Urinary bladder (tissue), 4 donors: ENCODE data around the gene NCF4. TPM values are rescaled to one million over a fixed set of nuclear protein-coding genes. Genes with fewer than 3 reads are reported as not detected.

ENCODE experiments used
- DNase-seq: peaks from one replicate; pipeline ENCODE4 v3.0.0-alpha.2; 2015; ENCODE audit errors: extremely low spot score
- H3K27ac ChIP-seq: one replicate; pipeline ENCODE4 v1.5.1; 2013; ENCODE audit warnings: low read depth, mild to moderate bottlenecking, moderate library complexity
- H3K36me3 ChIP-seq: one replicate; pipeline ENCODE4 v1.6.1; 2013; ENCODE audit warnings: mild to moderate bottlenecking, moderate library complexity; ENCODE audit not compliant: insufficient read depth
- H3K4me1 ChIP-seq: one replicate; pipeline ENCODE4 v1.6.1; 2013; ENCODE audit warnings: mild to moderate bottlenecking, moderate library complexity; ENCODE audit not compliant: insufficient read depth
- H3K4me3 ChIP-seq: one replicate; pipeline ENCODE4 v1.5.1; 2013; ENCODE audit warnings: low read depth, low read length
- WGBS: extraction: QIAGEN DNeasy Blood & Tissue Kit; methylation state at CpG from one replicate; pipeline ENCODE4 v1.1.7; 2013; 5-methylcytosine and 5-hydroxymethylcytosine counted together
- polyA plus RNA-seq: library from polyadenylated mRNA; stranded (reverse); fragments of 200-250 nt; gene quantifications from one replicate; pipeline ENCODE4 v1.2.3, GENCODE V29; 2013
- total RNA-seq: library from RNA; depleted of rRNA; stranded (reverse); fragments of >200 nt; gene quantifications from one replicate; pipeline ENCODE4 v1.2.3, GENCODE V29; 2014
- donor health status: healthy with polysubstance abuse.
- donor health status: healthy.

Gene NCF4
- total RNA-seq: 9.7 TPM
- 11.9 TPM for polyA plus RNA-seq

DNA sequence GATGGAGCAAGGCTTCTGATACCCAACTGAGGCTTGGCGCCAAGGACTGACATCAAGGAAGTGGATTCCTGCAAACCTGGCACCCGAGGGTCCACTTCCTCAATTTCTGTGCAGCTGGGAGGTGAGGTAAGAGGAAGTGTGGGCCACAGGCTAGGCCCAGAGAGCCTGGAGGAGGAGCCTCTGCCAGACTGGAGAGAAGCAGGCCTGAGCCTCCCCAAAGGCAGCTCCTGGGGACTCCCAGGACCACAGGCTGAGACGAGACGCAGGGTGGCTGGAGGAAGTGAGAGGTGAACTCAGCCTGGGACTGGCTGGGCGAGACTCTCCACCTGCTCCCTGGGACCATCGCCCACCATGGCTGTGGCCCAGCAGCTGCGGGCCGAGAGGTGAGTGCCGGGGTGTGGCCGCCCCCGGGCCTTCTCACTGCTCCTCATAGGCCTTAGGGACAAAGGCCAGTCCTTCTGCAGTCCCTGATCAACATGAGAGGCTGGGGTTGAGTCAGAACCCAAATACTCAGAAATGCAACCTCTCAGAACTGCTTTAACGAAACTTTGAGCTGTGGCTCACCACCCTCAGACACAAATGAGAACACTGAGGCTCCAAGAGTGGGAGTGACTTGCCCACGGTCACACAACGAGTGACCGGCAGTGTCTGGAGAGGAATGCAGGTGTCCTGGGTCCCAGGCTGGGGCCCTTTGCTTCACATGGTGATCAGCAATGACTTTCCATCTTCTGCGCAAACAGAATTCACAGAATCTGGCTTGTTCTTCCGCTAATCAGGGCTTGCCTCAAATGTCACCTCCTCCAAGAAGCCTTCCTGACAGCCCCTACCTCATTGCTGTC lies at the start of gene NCF4:
Gene NCF4 (plus strand): TSS at position 186 of the 839 bp plus-strand sequence. CDS start 166 bp downstream, at position 352.
- Histone ChIP-seq H3K4me3 (no peak within 1 kb of the TSS), H3K4me1 (no peaks in the 10 kb centered on the region), H3K27ac (no peak within 1 kb of the TSS), H3K36me3 (no peaks in the 10 kb centered on the region)
- WGBS: 66% methylated on average over 17 of the region's 17 CpGs
- no peak for DNase-seq

DNA sequence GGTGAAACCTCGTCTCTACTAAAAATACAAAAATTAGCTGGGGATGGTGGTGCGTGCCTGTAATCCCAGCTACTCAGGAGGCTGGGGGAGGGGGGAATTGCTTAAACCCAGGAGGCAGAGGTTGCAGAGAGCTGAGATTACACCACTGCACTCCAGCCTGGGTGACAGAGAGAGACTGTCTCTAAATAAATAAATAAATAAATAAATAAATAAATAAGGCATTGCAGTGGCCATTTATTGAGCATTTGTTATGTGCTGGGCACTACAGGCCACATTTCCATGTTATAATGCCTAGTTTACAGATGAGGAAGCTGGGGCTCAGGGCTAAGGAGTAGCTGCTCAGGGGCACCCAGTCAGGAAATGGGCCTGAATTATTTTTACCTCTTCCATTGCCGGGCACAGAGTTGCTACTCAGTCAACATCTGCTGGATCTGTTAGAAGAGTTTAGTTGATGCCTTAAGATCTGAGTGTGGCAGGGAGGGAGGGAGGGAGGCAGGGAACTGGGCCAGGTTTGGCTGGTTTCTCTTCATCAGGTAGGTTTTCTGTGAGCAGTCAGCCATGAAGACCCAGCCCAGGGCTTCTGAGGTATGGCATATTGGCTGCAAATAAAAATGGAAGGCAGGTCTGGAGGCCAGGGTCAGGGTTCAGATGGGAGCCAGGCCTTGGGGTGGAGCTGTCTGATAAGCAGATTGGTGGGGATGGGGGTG lies 49.6 kb upstream of the NCF4 start:
- no peak for DNase-seq
- H3K4me3 ChIP-seq: no peak overlapping the region
- no peaks in the 10 kb centered on the region for H3K4me1 ChIP-seq
- no peak overlapping the region for H3K27ac ChIP-seq
- H3K36me3 ChIP-seq: no peaks in the 10 kb centered on the region
- 78% methylated on average over 3 of the region's 3 CpGs for WGBS

DNA sequence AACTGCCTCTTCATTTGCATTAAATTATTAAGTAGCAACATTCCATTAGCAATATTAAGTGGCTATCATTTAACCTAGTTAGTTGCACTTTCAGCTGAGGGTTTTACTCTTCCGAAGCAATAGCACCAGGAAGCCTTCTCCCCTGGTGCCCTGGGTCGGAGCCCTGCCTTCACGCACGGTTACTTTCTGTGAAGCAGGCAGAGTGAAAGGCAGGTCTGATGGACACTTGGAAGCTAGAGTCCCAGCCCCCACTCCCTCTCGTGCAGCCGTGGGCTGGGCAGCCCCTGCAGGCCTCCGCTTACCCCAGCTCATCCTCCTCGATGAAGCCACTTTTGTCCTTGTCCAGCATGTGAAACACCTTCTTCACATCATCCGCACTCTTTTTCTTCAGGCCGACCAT lies 46.0 kb upstream of the NCF4 start:
- no peaks in the 10 kb centered on the region for H3K4me1 ChIP-seq
- no peak for DNase-seq
- H3K4me3 ChIP-seq: no peak overlapping the region
- H3K27ac ChIP-seq: no peak overlapping the region
- no peaks in the 10 kb centered on the region for H3K36me3 ChIP-seq
- 68% methylated on average over 10 of the region's 10 CpGs for WGBS

DNA sequence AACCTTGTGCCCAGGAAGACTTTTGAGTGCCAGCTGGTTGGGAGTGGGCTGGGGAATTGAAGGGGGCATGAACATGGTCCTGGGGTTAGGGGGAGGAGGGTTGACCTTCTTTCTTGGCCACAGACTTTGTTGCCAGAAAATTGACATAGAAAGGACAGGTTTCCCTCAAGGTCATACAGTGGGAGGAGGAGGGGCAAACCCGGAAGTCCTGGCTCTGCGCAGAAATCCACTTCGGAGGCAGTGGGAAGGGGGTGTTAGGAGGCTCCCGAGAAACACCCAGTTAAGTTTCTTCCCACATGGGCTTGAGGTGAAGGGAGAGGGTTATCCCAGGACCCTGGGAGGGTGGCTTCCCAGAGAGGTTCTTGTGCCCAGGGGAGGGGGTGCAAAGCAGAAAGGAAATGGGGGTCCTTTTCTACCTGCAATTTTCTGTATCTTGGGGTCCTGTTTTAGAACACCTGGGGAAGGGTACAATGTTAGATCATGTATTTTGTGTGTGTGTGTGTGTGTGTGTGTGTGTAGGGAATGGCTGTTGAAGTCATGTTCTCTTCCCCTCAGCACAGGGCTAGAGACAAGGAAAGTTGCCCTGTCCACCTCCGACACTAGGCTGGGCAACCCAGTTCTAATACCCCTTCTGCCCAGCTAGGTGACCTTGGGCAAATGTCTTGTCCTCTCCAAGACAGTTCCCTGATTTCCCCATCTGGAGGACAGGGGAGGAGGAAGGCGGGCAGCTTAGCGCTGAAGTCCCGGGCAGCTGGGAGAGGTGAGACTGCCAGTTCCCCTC lies 45.1 kb upstream of the NCF4 start:
- no peak for DNase-seq
- WGBS: 34% methylated on average over 8 of the region's 8 CpGs
- no peak overlapping the region for H3K4me3 ChIP-seq
- no peak overlapping the region for H3K27ac ChIP-seq
- no peaks in the 10 kb centered on the region for H3K36me3 ChIP-seq
- no peaks in the 10 kb centered on the region for H3K4me1 ChIP-seq

DNA sequence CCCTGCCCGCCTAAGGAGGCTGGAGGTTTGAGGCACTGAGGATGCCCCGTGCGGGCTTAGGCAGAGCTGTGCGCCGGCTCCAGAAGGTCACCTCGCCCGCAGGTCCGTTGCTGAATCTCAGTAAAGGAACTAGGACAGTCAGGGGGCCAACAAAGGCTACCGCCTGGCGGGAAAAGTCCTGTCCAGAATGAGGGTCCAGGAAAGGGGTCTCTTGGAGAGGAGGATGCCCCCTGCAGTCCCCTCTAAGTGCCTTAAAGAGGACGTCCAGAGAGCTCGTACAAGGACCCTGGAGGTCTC lies 44.5 kb upstream of the NCF4 start:
- H3K4me3 ChIP-seq: no peak overlapping the region
- H3K4me1 ChIP-seq: no peaks in the 10 kb centered on the region
- H3K36me3 ChIP-seq: no peaks in the 10 kb centered on the region
- no peak overlapping the region for H3K27ac ChIP-seq
- no peak for DNase-seq
- 8% methylated on average over 12 of the region's 12 CpGs for WGBS

DNA sequence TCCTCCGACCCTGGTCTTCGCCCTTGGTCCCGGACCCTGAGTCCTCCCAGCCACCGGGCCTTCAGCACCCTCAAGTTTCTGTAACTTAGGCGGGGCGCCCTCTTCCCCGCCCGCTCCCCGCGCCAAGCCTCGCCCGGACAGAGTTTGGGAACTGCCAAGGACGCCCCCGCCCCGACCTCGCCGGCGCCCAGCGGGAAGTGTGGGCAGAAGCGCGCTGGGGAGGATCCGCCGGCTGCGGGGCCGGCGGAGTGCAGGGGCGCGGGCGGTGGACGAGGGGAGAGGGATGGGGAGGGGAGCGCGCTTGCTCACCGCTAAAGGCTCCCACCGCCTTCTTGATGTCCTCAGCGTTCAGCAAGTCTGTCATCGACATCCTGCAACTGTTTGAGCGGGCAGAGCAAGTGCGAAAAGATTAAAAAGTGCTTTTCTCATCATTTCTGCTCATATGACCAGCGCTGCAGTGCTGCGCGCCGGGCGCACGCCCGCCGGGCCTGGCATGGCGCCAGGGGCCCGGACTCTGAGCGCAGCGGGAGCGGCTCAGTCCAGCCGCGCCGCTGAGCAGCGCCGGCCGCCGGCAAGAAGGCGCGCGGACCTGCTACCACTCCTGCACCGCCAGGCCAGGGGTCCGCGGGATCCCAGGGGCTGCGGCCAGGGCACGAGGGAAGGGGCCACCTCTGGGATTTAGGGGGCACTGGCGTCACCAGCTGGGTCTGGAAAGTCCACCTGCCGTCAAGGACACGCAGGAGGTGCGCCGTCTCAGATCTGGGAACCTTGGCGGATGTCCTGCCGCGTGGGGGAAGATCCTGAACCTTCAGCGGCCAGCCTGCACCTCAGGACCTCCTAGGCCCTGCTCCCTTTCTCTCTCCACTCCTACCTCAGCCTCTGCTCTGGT lies 43.9 kb upstream of the NCF4 start, which contains the start of gene PVALB:
Gene PVALB (minus strand): TSS at position 400 of the 889 bp plus-strand sequence. CDS start 30 bp downstream, at position 370.
- Histone ChIP-seq H3K4me1 (no peaks in the 10 kb centered on the region), H3K27ac (no peak within 1 kb of the TSS), H3K4me3 (peak within 1 kb of the TSS; percentile 8), H3K36me3 (no peaks in the 10 kb centered on the region)
- WGBS: 1% methylated on average over 75 of the region's 75 CpGs
- DNase-seq: no peak

DNA sequence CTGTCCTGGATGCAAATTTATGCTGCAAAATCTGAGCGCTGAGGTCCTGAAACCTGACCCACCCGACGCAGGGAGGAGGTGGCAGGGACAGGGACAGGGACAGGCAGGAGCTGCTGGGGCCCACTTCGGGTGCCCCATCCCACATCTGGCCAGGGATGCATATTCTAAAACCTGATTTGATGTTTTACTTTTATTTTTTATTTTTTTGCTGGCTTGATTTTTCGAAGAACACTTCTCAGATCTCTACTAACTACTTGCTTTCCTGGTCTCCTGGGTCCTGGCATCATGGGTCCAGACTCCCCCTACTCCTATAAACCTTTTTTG lies 43.3 kb upstream of the NCF4 start:
- Histone ChIP-seq H3K4me1 (no peaks in the 10 kb centered on the region), H3K27ac (no peak overlapping the region), H3K36me3 (no peaks in the 10 kb centered on the region), H3K4me3 (no peak overlapping the region)
- 36% methylated on average over 5 of the region's 5 CpGs for WGBS
- no peak for DNase-seq

DNA sequence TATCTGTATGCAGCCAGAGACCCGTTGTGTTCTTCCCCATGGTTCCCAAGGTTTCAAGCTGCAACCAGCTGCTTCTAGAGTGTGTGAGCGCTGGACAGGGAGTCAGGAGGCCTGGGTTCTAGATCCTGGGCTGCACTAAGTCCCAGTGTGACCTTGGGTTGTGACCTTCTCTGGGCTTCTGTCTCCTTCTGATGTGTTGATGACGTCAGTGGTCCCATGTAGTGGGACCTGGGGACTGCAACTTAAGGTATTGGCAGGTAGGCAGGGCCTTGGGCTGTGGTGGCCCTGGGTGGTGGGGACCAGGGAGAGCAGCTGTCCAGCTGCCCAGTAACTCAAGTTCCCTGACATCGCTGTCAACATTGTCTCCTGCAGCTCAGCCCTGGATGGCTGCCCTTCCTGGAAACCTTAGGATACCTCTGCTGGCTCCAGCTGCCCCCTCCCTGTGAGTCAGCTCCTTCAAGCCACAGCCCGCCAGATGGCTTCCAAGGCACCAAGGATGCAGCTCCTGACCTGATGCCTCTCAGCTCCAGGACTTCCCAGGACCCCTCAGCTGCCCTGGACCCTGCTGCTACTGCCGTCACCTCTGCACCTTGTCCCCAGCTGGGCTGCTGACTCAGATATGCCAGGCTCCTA lies 42.7 kb upstream of the NCF4 start:
- Histone ChIP-seq H3K27ac (no peak overlapping the region), H3K4me1 (no peaks in the 10 kb centered on the region), H3K36me3 (no peaks in the 10 kb centered on the region), H3K4me3 (no peak overlapping the region)
- 81% methylated on average over 6 of the region's 6 CpGs for WGBS
- DNase-seq: no peak

DNA sequence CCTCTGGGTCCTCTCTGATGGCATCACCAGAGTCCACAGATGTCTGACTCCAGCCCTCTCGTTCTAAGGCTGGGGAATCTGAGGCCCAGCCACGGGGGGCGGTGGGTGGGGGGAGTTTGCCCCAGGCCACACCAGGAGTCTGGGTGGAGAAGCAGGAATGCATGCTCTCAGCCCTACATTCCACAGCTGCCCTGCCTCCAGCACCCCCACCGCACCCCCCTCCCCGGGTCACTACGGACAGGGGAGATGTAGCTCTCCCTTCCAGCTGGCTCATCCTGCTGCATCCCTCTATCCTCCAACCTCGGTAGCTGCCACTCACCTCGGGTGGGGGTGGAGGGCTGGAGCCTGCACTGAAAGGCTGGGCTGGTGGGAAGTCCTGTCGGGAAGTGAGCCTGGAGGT lies 41.7 kb upstream of the NCF4 start:
- Histone ChIP-seq H3K4me1 (no peaks in the 10 kb centered on the region), H3K4me3 (no peak overlapping the region), H3K36me3 (no peaks in the 10 kb centered on the region), H3K27ac (no peak overlapping the region)
- no peak for DNase-seq
- WGBS: 24% methylated on average over 9 of the region's 9 CpGs

DNA sequence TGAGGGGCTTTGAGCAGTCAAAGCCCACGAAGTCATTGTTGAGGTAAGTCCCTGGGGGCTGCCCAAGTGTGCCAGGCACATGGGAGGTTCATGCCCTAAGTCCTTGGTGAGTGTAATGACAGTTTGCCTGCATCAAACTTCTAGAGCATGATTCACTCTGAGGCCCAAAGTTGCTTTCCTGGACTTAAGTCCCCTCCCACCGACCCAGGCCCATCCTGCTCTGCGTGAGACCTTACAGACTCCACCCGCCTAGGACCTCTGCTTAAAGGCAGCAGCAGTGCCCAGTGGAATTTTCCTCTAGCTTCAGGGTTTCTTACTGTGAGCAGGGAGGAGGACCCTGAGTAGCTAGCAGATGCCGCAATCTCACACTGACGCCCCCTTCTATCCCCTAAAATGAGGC lies 38.2 kb upstream of the NCF4 start:
- Histone ChIP-seq H3K4me1 (no peaks in the 10 kb centered on the region), H3K27ac (no peak overlapping the region), H3K36me3 (no peaks in the 10 kb centered on the region), H3K4me3 (no peak overlapping the region)
- WGBS: 70% methylated on average over 6 of the region's 6 CpGs
- no peak for DNase-seq

DNA sequence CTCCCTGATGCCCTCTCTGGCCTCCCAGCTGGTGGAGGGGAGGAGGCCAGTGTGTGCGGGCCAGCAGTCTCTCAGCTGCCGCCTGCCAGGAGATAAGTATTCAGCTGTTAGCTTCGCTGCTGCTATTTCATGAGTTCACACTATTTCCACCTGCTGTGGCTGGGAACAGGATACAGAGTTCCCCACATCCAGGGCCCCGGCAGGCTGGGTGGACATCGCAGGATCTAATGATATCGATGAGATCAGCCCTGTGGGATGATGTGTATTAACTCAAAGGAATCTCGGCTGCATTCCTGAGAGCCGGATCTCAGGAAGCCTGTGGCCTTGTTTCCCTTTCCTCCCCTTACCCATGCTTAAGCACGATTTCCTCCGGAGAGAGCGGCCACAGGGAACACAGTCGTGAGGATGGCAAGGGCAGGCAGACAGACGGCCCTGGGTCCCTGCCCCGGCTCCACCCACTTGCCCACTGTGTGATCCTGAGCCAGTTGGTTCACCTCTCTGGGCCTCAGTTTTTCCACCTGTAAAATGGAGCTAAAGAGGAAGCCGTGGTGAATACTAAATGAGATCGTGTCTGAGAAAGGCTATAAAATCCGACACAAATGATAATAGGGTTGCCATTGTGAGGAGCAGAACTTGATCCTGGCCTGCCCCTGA lies 37.5 kb upstream of the NCF4 start:
- no peak for DNase-seq
- H3K4me3 ChIP-seq: no peak overlapping the region
- whole genome bisulfite sequencing: 55% methylated on average over 17 of the region's 17 CpGs

DNA sequence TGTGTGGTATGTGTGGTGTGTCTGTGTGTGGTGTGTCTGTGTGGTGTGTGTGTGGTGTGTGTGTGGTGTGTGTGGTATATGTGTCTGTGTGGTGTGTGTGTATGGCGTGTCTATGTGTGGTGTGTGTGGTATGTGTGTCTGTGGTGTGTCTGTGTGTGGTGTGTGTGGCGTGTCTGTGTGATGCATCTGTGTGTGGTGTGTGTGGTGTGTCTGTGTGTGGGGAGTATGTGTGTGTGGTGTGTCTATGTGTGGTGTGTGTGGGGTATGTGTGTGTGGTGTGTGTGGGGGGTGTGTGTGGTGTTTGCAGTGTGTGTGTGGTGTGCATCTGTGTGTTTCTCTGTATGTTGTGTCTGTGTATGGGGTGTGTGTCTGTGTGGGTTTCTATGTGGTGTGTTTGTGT lies 36.2 kb upstream of the NCF4 start:
- no peaks in the 10 kb centered on the region for H3K4me1 ChIP-seq
- no peak overlapping the region for H3K4me3 ChIP-seq
- DNase-seq: no peak
- no peak overlapping the region for H3K27ac ChIP-seq
- 94% methylated on average over 2 of the region's 2 CpGs for WGBS
- H3K36me3 ChIP-seq: no peaks in the 10 kb centered on the region

More for the DNA sequence above, 37.5 kb upstream of the NCF4 start:
- H3K4me1 ChIP-seq: no peaks in the 10 kb centered on the region
- no peak overlapping the region for H3K27ac ChIP-seq
- no peaks in the 10 kb centered on the region for H3K36me3 ChIP-seq
